Stimulated activated CD8-positive, alpha-beta memory T cell treated with anti-CD3 and anti-CD28 coated beads, Interleukin-12 subunit alpha, Interleukin-12 subunit beta, amount 100 ng/mL, for 4 hours (primary cell): ENCODE data around the gene PDXDC1.
"Not testable (repeated sequence)": the region's sequence is repeated elsewhere in the genome, so short reads cannot be mapped to it uniquely, and the experiment has no call there.

Experiments used
- DNase-seq: peaks from one replicate; pipeline ENCODE4 v3.0.0-alpha.2; 2020; ENCODE audit warnings: low read depth

The PDXDC1 gene

GRCh38 chr16:15065961-15066360 lies 91.1 kb downstream of the PDXDC1 start:
- DNase-seq, result not testable (repeated sequence)

- not testable (repeated sequence) for DNase-seq
These were observed 91.9 kb downstream of the PDXDC1 start for GRCh38 chr16:15066690-15067089.

- not testable (repeated sequence) for DNase-seq
These were observed 96.2 kb downstream of the PDXDC1 start for GRCh38 chr16:15071013-15071412.

DNA sequence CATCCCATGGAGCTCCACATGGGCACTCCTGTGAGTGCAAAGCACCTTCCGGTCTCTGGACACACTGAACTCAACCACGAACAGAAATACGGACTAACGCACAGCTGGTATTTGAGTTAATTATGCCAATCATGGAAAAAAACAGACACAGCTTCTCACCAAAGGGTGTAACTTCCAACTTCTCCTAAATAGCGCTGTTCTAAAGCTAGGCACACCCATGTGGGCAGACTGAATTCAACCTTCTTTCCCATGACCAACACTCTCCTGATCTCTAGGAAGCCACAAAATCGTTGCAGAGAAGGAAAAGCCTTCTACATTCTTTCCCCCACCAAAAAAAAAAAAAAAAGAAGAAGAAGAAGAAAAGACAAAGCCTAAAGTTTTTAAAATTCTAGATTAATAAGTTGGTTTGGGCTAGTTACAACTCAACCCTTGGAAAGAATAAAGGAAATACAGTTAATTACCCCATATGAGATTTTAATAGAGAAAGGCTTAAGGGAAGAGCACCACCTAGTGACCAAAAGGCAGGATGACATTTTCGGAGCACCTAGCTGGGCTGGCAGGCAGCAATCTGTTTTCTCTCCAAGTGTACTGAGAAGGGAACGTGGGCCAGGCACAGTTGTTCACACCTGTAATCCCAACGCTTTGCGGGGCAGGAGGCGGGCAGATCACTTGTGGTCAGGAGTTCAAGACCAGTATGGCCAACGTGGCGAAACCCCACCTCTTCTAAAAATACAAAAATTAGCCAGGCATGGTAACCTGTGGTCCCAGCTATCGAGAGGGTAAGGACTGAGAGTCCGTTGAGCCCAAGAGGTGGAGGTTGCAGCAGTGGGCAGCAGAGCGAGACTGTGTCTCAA lies 97.3 kb downstream of the PDXDC1 start:
- DNase-seq, result not testable (repeated sequence)

GRCh38 chr16:15073101-15073500 lies 98.3 kb downstream of the PDXDC1 start:
- DNase-seq, result no peak

- DNase-seq, result not testable (repeated sequence)
These were observed 101.3 kb downstream of the PDXDC1 start for GRCh38 chr16:15076161-15076560.

DNA sequence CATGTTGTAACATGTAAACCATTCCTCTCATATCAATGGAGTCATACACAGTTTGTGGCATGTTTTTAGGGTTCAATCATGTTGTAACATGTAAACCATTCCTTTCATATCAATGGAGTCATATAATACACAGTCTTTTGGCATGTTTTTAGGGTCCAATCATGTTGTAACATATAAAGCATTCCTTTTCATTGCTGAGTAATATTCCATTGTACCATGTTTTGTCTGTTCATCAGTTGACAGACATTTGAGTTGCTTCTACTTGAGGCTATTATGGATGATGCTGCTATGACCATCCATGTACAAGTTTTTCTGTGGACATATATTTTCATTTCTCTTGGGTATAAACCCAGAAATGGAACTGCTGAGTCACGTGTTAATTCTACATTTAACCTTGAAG lies 106.1 kb downstream of the PDXDC1 start:
- not testable (repeated sequence) for DNase-seq

- not testable (repeated sequence) for DNase-seq
These were observed 108.0 kb downstream of the PDXDC1 start for GRCh38 chr16:15082788-15083187.

- DNase-seq, result not testable (repeated sequence)
These were observed 115.9 kb downstream of the PDXDC1 start for GRCh38 chr16:15090663-15091269.

GRCh38 chr16:15093571-15093954 lies 118.7 kb downstream of the PDXDC1 start:
- DNase-seq, result not testable (repeated sequence)

- DNase-seq, result peak; percentile 74
These were observed 119.4 kb downstream of the PDXDC1 start, which contains the start of gene RRN3 for GRCh38 chr16:15093955-15094827. Gene RRN3, minus strand, starts transcription at chr16:15094272. Its CDS starts 39 bp downstream, at chr16:15094233.

- not testable (repeated sequence) for DNase-seq
These were observed 121.8 kb downstream of the PDXDC1 start for GRCh38 chr16:15096583-15096972.

DNA sequence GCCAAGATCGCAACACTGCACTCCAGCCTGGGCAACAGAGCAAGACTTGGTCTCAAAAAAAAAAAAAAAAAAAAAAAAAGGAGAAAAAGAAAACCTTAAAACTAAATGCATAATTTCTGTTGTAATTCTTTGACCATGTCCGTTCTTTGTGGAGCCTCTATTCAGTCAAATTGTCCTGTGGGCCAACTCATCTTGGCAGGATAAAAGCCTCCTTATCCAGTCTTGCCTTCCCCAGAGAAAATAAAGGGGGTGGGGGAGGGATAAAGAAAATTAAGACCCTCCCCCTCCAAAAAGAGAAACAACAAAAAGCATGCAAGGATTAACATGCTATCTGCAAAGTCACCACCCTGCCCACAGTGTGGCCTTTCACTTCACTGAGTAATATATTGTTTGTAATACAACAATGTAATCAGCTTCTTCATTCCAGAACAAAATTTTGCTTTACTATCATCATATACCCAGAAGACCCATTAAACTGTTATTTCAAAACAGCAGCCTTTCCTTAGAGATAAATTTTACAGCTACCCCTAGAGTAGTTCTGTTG lies 124.6 kb downstream of the PDXDC1 start:
- DNase-seq, result not testable (repeated sequence)

DNA sequence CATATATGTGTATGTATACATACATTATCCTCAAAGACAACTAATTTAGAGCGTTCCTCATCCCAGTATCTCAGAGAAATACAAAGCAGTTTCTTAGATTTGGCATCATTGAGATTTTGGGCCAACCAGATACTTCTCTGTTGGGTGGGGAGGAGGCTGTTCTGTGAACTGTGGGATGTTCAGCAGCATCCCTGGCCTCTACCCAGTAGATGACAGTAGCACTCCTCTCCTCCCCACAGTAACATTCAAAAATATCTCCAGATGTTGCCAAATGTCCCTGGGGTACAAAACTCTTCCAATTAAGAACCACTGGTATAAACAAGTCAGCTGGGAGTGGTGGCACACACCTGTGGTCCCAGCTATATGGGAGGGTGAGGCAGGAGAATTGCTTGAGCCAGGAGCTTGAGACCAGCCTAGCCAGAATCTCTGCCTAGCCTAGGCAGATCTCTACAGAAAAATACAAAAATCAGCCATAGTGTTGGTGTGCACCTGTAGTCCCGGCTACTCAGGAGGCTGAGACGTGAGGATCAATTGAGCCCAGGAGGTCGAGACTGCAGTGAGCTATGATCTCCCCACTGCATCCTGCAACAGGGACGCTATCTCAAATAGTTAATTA lies 125.7 kb downstream of the PDXDC1 start:
- DNase-seq, result not testable (repeated sequence)

- DNase-seq, result not testable (repeated sequence)
These were observed 153.0 kb downstream of the PDXDC1 start for GRCh38 chr16:15127641-15128425.

DNA sequence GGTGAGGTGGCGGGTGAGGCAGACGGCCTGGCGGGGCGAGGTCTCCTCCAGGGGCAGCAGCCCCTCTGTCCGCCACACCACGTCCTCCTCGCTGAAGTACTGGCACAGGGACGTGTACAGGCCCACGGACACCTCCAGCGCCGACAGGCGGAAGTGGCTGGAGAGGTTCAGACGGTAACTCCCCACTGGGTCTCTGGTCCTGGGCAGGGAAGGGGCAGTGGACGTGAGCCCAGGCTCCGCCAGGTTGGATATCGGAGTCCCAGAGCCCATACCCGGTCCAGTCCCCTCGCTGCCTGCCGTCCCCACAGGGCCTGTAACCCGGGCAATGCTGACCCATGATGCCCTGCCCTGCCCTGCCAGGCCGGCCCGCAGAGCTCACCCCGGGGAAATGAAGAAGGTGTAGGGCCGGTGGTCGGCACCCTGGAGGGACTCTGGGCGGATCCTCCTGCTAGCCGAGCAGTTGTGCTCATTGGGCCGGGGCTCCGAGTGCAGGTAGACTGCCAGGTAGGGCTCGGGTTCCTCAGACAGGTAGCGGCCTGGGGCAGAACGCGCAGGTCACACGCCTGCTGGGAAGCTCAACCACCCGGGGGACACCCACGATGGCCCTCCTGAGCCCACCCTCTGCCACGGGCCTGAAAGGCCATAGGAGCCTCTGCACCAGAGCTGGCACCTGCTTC lies 155.6 kb downstream of the PDXDC1 start:
- not testable (repeated sequence) for DNase-seq

- DNase-seq, result not testable (repeated sequence)
These were observed 156.3 kb downstream of the PDXDC1 start for GRCh38 chr16:15130943-15131700.

GRCh38 chr16:15132719-15133428 lies 158.0 kb downstream of the PDXDC1 start:
- DNase-seq, result not testable (repeated sequence)

- not testable (repeated sequence) for DNase-seq
These were observed 158.7 kb downstream of the PDXDC1 start for GRCh38 chr16:15133554-15133953.
